Chondrocyte (in vitro differentiated cells): ENCODE data around the gene GAS7. TPM values are rescaled to one million over a fixed set of nuclear protein-coding genes. Genes with fewer than 3 reads are reported as not detected.

Experiments used
- DNase-seq: peaks from one replicate; pipeline ENCODE4 v3.0.0; 2021; ENCODE audit warnings: mixed read lengths, low spot score
- H3K27ac Mint-ChIP-seq: one replicate; pipeline ENCODE4 v1.8.0; 2021; ENCODE audit warnings: mild to moderate bottlenecking, moderate library complexity, mixed read lengths; ENCODE audit not compliant: unreplicated experiment
- H3K27me3 Mint-ChIP-seq: 2 replicates; pipeline ENCODE4 v1.8.0; 2021; ENCODE audit warnings: low read depth, mixed read lengths
- H3K36me3 Mint-ChIP-seq: 2 replicates; pipeline ENCODE4 v1.8.0; 2021; ENCODE audit warnings: low read depth, mixed read lengths
- H3K4me1 Mint-ChIP-seq: 2 replicates; pipeline ENCODE4 v1.8.0; 2021; ENCODE audit warnings: low read depth, mild to moderate bottlenecking, mixed read lengths
- H3K4me3 Mint-ChIP-seq: one replicate; pipeline ENCODE4 v1.8.0; 2021; ENCODE audit warnings: mild to moderate bottlenecking, moderate library complexity, mixed read lengths; ENCODE audit not compliant: unreplicated experiment
- H3K9me3 Mint-ChIP-seq: 2 replicates; pipeline ENCODE4 v1.8.0; 2021; ENCODE audit warnings: low read depth, mixed read lengths
- CTCF ChIP-seq: fragments of 200-600 bp; sonication (generic); IDR thresholded peaks from 2 replicates; pipeline ENCODE4 v1.5.0; 2021; ENCODE audit warnings: antibody characterized with exemption, mild to moderate bottlenecking, moderate library complexity
- total RNA-seq: library from RNA; stranded (reverse); gene quantifications from 3 replicates; pipeline ENCODE4 v1.2.1, GENCODE V29; 2021

Gene GAS7
- total RNA-seq, 1 donor from 2014 or later, result 6.9 TPM

GRCh38 chr17:10187456-10187855 is 10.9 kb downstream of the GAS7 start:
- no peak overlapping the region for H3K4me3 Mint-ChIP-seq
- H3K4me1 Mint-ChIP-seq, result peaks cover 11% of the 10 kb centered on the region
- TF ChIP-seq CTCF, result no peak
- no peak for DNase-seq
- H3K27ac Mint-ChIP-seq, result no peak overlapping the region
- H3K36me3 Mint-ChIP-seq, result no peaks in the 10 kb centered on the region
- H3K9me3 Mint-ChIP-seq, result no peaks in the 10 kb centered on the region
- H3K27me3 Mint-ChIP-seq, result peaks cover 11% of the 10 kb centered on the region

- peaks cover 11% of the 10 kb centered on the region for H3K27me3 Mint-ChIP-seq
- H3K27ac Mint-ChIP-seq, result no peak overlapping the region
- TF ChIP-seq CTCF, result no peak
- peaks cover 8% of the 10 kb centered on the region for H3K4me1 Mint-ChIP-seq
- no peaks in the 10 kb centered on the region for H3K36me3 Mint-ChIP-seq
- no peak overlapping the region for H3K4me3 Mint-ChIP-seq
- DNase-seq, result no peak
- H3K9me3 Mint-ChIP-seq, result no peaks in the 10 kb centered on the region
Measured at GRCh38 chr17:10186771-10187410, 11.5 kb downstream of the GAS7 start.

GRCh38 chr17:10183931-10184930 is 14.2 kb downstream of the GAS7 start:
- peaks cover 9% of the 10 kb centered on the region for H3K27me3 Mint-ChIP-seq
- H3K4me3 Mint-ChIP-seq, result no peak overlapping the region
- H3K9me3 Mint-ChIP-seq, result no peaks in the 10 kb centered on the region
- TF ChIP-seq CTCF, result no peak
- no peak for DNase-seq
- no peaks in the 10 kb centered on the region for H3K36me3 Mint-ChIP-seq
- H3K27ac Mint-ChIP-seq, result no peak overlapping the region
- H3K4me1 Mint-ChIP-seq, result peaks cover 20% of the 10 kb centered on the region

- H3K27me3 Mint-ChIP-seq, result no peaks in the 10 kb centered on the region
- H3K27ac Mint-ChIP-seq, result no peak overlapping the region
- no peaks in the 10 kb centered on the region for H3K36me3 Mint-ChIP-seq
- H3K4me3 Mint-ChIP-seq, result no peak overlapping the region
- peaks cover 32% of the 10 kb centered on the region for H3K4me1 Mint-ChIP-seq
- no peak for TF ChIP-seq CTCF
- no peaks in the 10 kb centered on the region for H3K9me3 Mint-ChIP-seq
- no peak for DNase-seq
Measured at GRCh38 chr17:10182785-10183184, 15.6 kb downstream of the GAS7 start.

GRCh38 chr17:10178506-10178991 is 19.9 kb downstream of the GAS7 start:
- peaks cover 32% of the 10 kb centered on the region for H3K4me1 Mint-ChIP-seq
- H3K4me3 Mint-ChIP-seq, result no peak overlapping the region
- H3K36me3 Mint-ChIP-seq, result no peaks in the 10 kb centered on the region
- no peak for DNase-seq
- peak overlapping the region; percentile 56 for H3K27ac Mint-ChIP-seq
- TF ChIP-seq CTCF, result no peak
- no peaks in the 10 kb centered on the region for H3K9me3 Mint-ChIP-seq
- H3K27me3 Mint-ChIP-seq, result no peaks in the 10 kb centered on the region
